GM13977 (cell line): ENCODE data around the gene MALT1.

Experiments
- DNase-seq: peaks from one replicate; pipeline ENCODE4 v3.0.0; 2012; ENCODE audit warnings: low spot score
- CTCF ChIP-seq: IDR thresholded peaks from 2 replicates; pipeline ENCODE4 v1.5.1; 2012; ENCODE audit warnings: mild to moderate bottlenecking, control low read depth; ENCODE audit not compliant: insufficient read depth; ENCODE audit errors: extremely low read depth, missing control alignments
- in situ Hi-C: fragments of 300-500 bp; cut with MboI; formaldehyde crosslinking; loops from one replicate; pipeline ENCODE4 v1.12.0; 2022; ENCODE audit warnings: low sequenced_read_pairs, low pct_unique_long_range_greater_than_20kb, mixed read lengths, inconsistent platforms; ENCODE audit not compliant: unreplicated experiment

MALT1 gene

GRCh38 chr18:58687871-58688308 lies 16.6 kb downstream of the MALT1 start:
- DNase-seq, result peak; percentile 56
- in situ Hi-C loops, result no loop called here
- TF ChIP-seq CTCF, result no peak

- in situ Hi-C loops, result no loop called here
- DNase-seq, result no peak
- no peak for TF ChIP-seq CTCF
Observed at GRCh38 chr18:58690259-58690658, 19.0 kb downstream of the MALT1 start.

GRCh38 chr18:58691256-58691655 lies 20.0 kb downstream of the MALT1 start:
- in situ Hi-C loops, result no loop called here
- no peak for TF ChIP-seq CTCF
- DNase-seq, result no peak

GRCh38 chr18:58692422-58693185 lies 21.3 kb downstream of the MALT1 start:
- in situ Hi-C loops, result no loop called here
- DNase-seq, result no peak
- no peak for TF ChIP-seq CTCF

GRCh38 chr18:58694221-58694620 lies 23.0 kb downstream of the MALT1 start:
- in situ Hi-C loops, result no loop called here
- DNase-seq, result no peak
- TF ChIP-seq CTCF, result no peak

- no peak for DNase-seq
- in situ Hi-C loops, result no loop called here
- TF ChIP-seq CTCF, result no peak
Observed at GRCh38 chr18:58694720-58695468, 23.6 kb downstream of the MALT1 start.
